HCT116 (cell line): Measurements from ENCODE around the gene RAET1G. TPM values are rescaled to one million over a fixed set of nuclear protein-coding genes. Genes with fewer than 3 reads are reported as not detected.
"Not testable (repeated sequence)": the region's sequence is repeated elsewhere in the genome, so short reads cannot be mapped to it uniquely, and the experiment has no call there.

Experiments used
- ATAC-seq: fragments of 200-7000 bp; cut with Tn5 transposase; 2 replicates; pipeline ENCODE4 v1.9.1; 2020; ENCODE audit warnings: mild to moderate bottlenecking, moderate library complexity
- Bru-seq: library from RNA; stranded (reverse); fragments of 400-500 nt; gene quantifications from one replicate; lab custom pipeline; 2021; lab: Mats Ljungman, UMichigan
- BruChase-seq, 2 experiments: library from RNA; stranded (reverse); fragments of 400-500 nt; gene quantifications; one replicate each; lab custom pipeline; 2021; lab: Mats Ljungman, UMichigan
- BruUV-seq: library from RNA; stranded (reverse); fragments of 400-500 nt; replicated peaks from 2 replicates; lab custom pipeline; 2021; lab: Mats Ljungman, UMichigan
- CTCF ChIA-PET: fragments of 300-600 bp; sonication (Branson Sonifier 250); formaldehyde crosslinking; loops from one replicate; lab custom pipeline; 2021; ENCODE audit warnings: antibody characterized with exemption; lab: Charles Lee
- POLR2A ChIA-PET: fragments of 300-600, 350-600 bp; sonication (Branson Sonifier 250); formaldehyde crosslinking; loops from one replicate; lab custom pipeline; 2021; ENCODE audit warnings: antibody characterized with exemption; lab: Charles Lee
- RAD21 ChIA-PET, 2 experiments: fragments of 300-600 bp; sonication (Branson Sonifier 250); formaldehyde crosslinking; loops; one replicate each; lab custom pipeline; 2023; ENCODE audit warnings: low total read pairs in 2 of 2; ENCODE audit not compliant: uncharacterized antibody in 2 of 2, unreplicated experiment in 2 of 2, low non-redundant PET in 1 of 2; lab: Charles Lee
- DNase-seq: peaks from one replicate; pipeline ENCODE4 v3.0.0-alpha.2; 2010; ENCODE audit warnings: low read depth, low spot score
- H2AFZ ChIP-seq: fragments of 200-600 bp; shearing (Covaris generic), sonication (generic); 2 replicates; pipeline ENCODE4 v1.6.1; 2017; ENCODE audit warnings: low read depth, mixed run types, mixed read lengths, antibody characterized with exemption, low read length; ENCODE audit not compliant: poor library complexity, severe bottlenecking
- H3K27ac ChIP-seq: 2 replicates; pipeline ENCODE4 v1.5.1; 2012; ENCODE audit warnings: low read depth, low read length
- H3K27me3 ChIP-seq: fragments of 200-600 bp; sonication (generic); 2 replicates; pipeline ENCODE4 v1.6.1; 2016; ENCODE audit warnings: mixed run types, low read length, mixed read lengths; ENCODE audit not compliant: insufficient read depth
- H3K36me3 ChIP-seq, 2 experiments: fragments of 200-500 bp in 1 of 2; fragments of 200-600 bp in 1 of 2; sonication (Bioruptor generic) in 1 of 2; sonication (generic) in 1 of 2; 2 replicates each; pipeline versions ENCODE4 v1.5.1 to v1.6.1; 2014 to 2016; ENCODE audit warnings: low read length in 2 of 2, inconsistent platforms in 1 of 2, mixed read lengths in 1 of 2, mixed run types in 1 of 2; ENCODE audit not compliant: insufficient read depth in 2 of 2, control insufficient read depth in 1 of 2
- H3K4me1 ChIP-seq, 2 experiments: fragments of 200-600 bp in 1 of 2; sonication (generic) in 1 of 2; 2 replicates each; pipeline versions ENCODE4 v1.5.1 to v1.6.1; 2012 to 2017; ENCODE audit warnings: low read length in 2 of 2, inconsistent platforms in 1 of 2, mild to moderate bottlenecking in 1 of 2, mixed read lengths in 1 of 2, mixed run types in 1 of 2, moderate library complexity in 1 of 2; ENCODE audit not compliant: insufficient read depth in 2 of 2, control insufficient read depth in 1 of 2
- H3K4me2 ChIP-seq: fragments of 200-600 bp; sonication (generic); 2 replicates; pipeline ENCODE4 v1.6.1; 2017; ENCODE audit warnings: mixed run types, low read length, mixed read lengths
- H3K4me3 ChIP-seq, 2 experiments: fragments of 200-600 bp in 1 of 2; sonication (generic) in 1 of 2; replicated peaks in 1 of 2; 2 replicates each; pipeline ENCODE4 v1.5.1; 2011 to 2016; ENCODE audit warnings: low read length in 2 of 2, control low read depth in 1 of 2, low read depth in 1 of 2, mild to moderate bottlenecking in 1 of 2, mixed read lengths in 1 of 2, mixed run types in 1 of 2
- H3K79me2 ChIP-seq: fragments of 200-600 bp; sonication (generic); 2 replicates; pipeline ENCODE4 v1.6.1; 2017; ENCODE audit warnings: mild to moderate bottlenecking, mixed run types, low read length, moderate library complexity, mixed read lengths; ENCODE audit not compliant: insufficient read depth
- H3K9ac ChIP-seq: fragments of 200-600 bp; sonication (generic); 2 replicates; pipeline ENCODE4 v1.6.1; 2016; ENCODE audit warnings: low read length, mixed read lengths
- H3K9me2 ChIP-seq: fragments of 200-600 bp; sonication (generic), shearing (Covaris generic); 2 replicates; pipeline ENCODE4 v1.6.1; 2017; ENCODE audit warnings: mixed run types, mild to moderate bottlenecking, moderate library complexity; ENCODE audit not compliant: insufficient read depth
- H3K9me3 ChIP-seq, 2 experiments: fragments of 200-500 bp in 1 of 2; fragments of 200-600 bp in 1 of 2; sonication (Bioruptor generic) in 1 of 2; sonication (generic) in 1 of 2; 2 replicates each; pipeline ENCODE4 v1.6.1; 2014 to 2017; ENCODE audit warnings: low read length in 2 of 2, mixed read lengths in 2 of 2, inconsistent platforms in 1 of 2, low read depth in 1 of 2, mild to moderate bottlenecking in 1 of 2, mixed run types in 1 of 2, moderate library complexity in 1 of 2; ENCODE audit not compliant: control insufficient read depth in 1 of 2, insufficient read depth in 1 of 2
- H4K20me1 ChIP-seq: fragments of 200-600 bp; sonication (generic), shearing (Covaris generic); 2 replicates; pipeline ENCODE4 v1.6.1; 2017; ENCODE audit warnings: mixed run types, mild to moderate bottlenecking, moderate library complexity; ENCODE audit not compliant: insufficient read depth
- EGR1 ChIP-seq: IDR thresholded peaks from 2 replicates; pipeline ENCODE4 v1.6.1; 2012; ENCODE audit warnings: low read depth
- ELF1 ChIP-seq: IDR thresholded peaks from 2 replicates; pipeline ENCODE4 v1.6.1; 2012; ENCODE audit warnings: low read depth, borderline replicate concordance
- EZH2phosphoT487 ChIP-seq: fragments of 200-600 bp; IDR thresholded peaks from 2 replicates; pipeline ENCODE4 v1.6.1; 2018; ENCODE audit warnings: antibody characterized with exemption, borderline replicate concordance
- POLR2AphosphoS5 ChIP-seq: IDR thresholded peaks from 2 replicates; pipeline ENCODE4 v1.6.1; 2011; ENCODE audit warnings: mild to moderate bottlenecking, low read depth, low read length, moderate library complexity
- ZFX ChIP-seq: fragments of 450-650 bp; IDR thresholded peaks from 2 replicates; pipeline ENCODE4 v1.6.1; 2017
- intact Hi-C: fragments of 100-400 bp; cut with micrococcal nuclease; formaldehyde crosslinking; loops from 2 replicates; pipeline ENCODE4 v1.10.0; 2022
- long read RNA-seq: library from polyadenylated mRNA; unstranded; transcript quantifications from one replicate; pipeline ENCODE4 v2.0.0, GENCODE V29; 2021; ENCODE audit not compliant: unreplicated experiment
- polyA plus RNA-seq: library from polyadenylated mRNA; unstranded; fragments of >200 nt; gene quantifications from 2 replicates; pipeline ENCODE4 v1.2.1, GENCODE V29; 2012; ENCODE audit warnings: missing spikeins
- total RNA-seq: library from RNA; stranded (reverse); gene quantifications from one replicate; pipeline ENCODE4 v1.2.1, GENCODE V29; 2021; ENCODE audit not compliant: unreplicated experiment
- TF ChIP-seq, protein P1 (sequence below): IDR thresholded peaks from 2 replicates; pipeline ENCODE4 v1.6.1; 2012
- TF ChIP-seq, protein P2 (sequence below): IDR thresholded peaks from 2 replicates; pipeline ENCODE4 v1.6.1; 2012

RAET1G gene, protein sequence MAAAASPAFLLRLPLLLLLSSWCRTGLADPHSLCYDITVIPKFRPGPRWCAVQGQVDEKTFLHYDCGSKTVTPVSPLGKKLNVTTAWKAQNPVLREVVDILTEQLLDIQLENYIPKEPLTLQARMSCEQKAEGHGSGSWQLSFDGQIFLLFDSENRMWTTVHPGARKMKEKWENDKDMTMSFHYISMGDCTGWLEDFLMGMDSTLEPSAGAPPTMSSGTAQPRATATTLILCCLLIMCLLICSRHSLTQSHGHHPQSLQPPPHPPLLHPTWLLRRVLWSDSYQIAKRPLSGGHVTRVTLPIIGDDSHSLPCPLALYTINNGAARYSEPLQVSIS
- 0.37 TPM for total RNA-seq
- polyA plus RNA-seq, result 1.3 and 1.5 TPM in 2 replicates
- Bru-seq, nascent RNA, result percentile 6 among the genes with signal in this experiment
- BruChase-seq, experiment 1, labeled RNA remaining after a 6-hour chase, result percentile 14 among the genes with signal in this experiment
- BruChase-seq, experiment 2, labeled RNA remaining after a 2-hour chase, result percentile 17 among the genes with signal in this experiment
- long read RNA-seq, partial matches to known transcripts, result 0 of 1 reads
- long read RNA-seq, other reads (novel, unspliced or antisense), result 1 of 1 reads

DNA sequence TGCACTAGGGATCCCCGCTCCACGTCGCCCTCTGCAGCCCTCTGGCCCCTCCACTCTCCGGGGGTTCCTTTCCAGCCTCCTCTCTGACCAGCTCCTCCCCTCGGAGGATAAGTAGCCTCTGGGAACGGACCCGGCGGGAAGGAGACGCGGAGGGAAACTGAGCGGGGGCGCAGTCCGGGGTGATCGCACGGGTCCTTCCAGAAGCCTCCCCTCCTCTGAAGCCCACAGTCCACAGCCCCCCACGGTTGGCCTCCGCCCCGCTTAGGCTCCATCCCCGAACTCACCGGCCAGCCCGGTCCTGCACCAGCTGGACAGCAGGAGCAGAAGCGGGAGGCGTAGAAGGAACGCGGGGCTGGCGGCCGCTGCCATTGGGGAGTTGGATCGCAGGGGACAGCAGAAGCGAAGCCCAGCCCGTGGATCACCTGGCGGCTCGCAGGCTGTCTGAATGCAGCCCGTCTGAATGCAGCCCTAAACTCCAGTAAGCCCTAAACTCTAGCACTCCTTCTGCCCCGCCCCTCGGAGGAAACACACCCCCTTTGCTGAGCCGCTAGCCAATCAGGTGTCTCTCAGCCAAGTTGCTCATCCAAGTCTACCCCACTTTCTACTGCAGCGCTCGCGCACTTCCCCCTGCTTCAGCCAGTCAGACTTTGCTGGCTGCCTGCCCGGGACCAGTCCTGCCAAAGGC lies at the start of gene RAET1G:
RAET1G (minus strand) TSS at position 480 of the 685 bp plus-strand sequence; CDS start at position 369, 111 bp downstream.
- peak within 1 kb of the TSS; percentile 32; the same call in 1 of the 2 replicates for H3K9ac ChIP-seq
- RAD21 ChIA-PET, result no interaction called here
- H3K4me2 ChIP-seq, result peak within 1 kb of the TSS; percentile 85
- POLR2A ChIA-PET, result no interaction called here
- ATAC-seq, result peak; percentile 74
- TF ChIP-seq ELF1, result no peak
- TF ChIP-seq ZFX, result no peak
- TF ChIP-seq POLR2AphosphoS5, result peak; percentile 41; the same call in 1 of the 2 replicates
- no peaks in the 10 kb centered on the region for H3K79me2 ChIP-seq
- H3K36me3 ChIP-seq, result no peaks in the 10 kb centered on the region
- no peaks in the 10 kb centered on the region for H4K20me1 ChIP-seq
- peak within 1 kb of the TSS; percentile 46 to 62 for H3K4me3 ChIP-seq
- intact Hi-C loops, result no loop called here
- no TSS peak for BruUV-seq
- H3K9me2 ChIP-seq, result no peaks in the 10 kb centered on the region
- peaks cover 3 to 22% of the 10 kb centered on the region in 2 experiments; a peak in 3 of 4 replicates for H3K4me1 ChIP-seq
- CTCF ChIA-PET, result no interaction called here
- peak; percentile 42 for DNase-seq
- H3K9me3 ChIP-seq, result no peaks in the 10 kb centered on the region
- no peaks in the 10 kb centered on the region for H3K27me3 ChIP-seq
- no peak within 1 kb of the TSS for H3K27ac ChIP-seq
- peak within 1 kb of the TSS; percentile 45 for H2AFZ ChIP-seq

DNA sequence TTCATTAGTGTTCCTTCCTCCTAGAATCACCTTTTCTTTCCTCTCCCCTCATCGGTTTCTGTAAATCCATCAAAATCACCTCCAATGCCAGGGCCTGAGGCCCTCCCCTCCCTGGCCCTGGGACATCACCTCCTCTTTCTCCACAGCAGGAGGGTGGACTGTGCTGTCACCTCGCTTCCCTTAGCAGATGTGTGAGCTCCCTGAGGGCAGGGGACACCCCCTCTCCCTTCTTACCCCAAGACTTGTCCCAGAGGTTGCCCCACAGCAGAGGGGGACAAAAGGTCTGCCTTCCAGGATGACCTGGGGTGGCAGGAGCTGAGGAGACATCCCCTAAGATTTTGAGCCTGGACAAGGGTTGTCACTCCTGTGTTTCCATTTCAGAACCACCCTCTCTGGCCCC lies 46.7 kb upstream of the RAET1G start:
- H4K20me1 ChIP-seq, result no peaks in the 10 kb centered on the region
- H2AFZ ChIP-seq, result no peak overlapping the region
- DNase-seq (no peak), ATAC-seq (no peak)
- no peaks in the 10 kb centered on the region for H3K79me2 ChIP-seq
- ChIA-PET CTCF (no interaction called here), POLR2A (no interaction called here), RAD21 (no interaction called here)
- intact Hi-C loops, result no loop called here
- H3K9me3 ChIP-seq, result no peaks in the 10 kb centered on the region
- no peaks in the 10 kb centered on the region for H3K9me2 ChIP-seq
- no peak overlapping the region for H3K4me2 ChIP-seq
- no peaks in the 10 kb centered on the region for H3K4me1 ChIP-seq
- no peaks in the 10 kb centered on the region for H3K27me3 ChIP-seq
- H3K27ac ChIP-seq, result no peak overlapping the region
- BruUV-seq, result no TSS peak
- H3K9ac ChIP-seq, result no peak overlapping the region
- H3K4me3 ChIP-seq, result no peak overlapping the region
- TF ChIP-seq EGR1 (no peak), EZH2phosphoT487 (no peak)
- TF ChIP-seq, protein P1, sequence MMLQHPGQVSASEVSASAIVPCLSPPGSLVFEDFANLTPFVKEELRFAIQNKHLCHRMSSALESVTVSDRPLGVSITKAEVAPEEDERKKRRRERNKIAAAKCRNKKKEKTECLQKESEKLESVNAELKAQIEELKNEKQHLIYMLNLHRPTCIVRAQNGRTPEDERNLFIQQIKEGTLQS, result no peak
- TF ChIP-seq, protein P2, sequence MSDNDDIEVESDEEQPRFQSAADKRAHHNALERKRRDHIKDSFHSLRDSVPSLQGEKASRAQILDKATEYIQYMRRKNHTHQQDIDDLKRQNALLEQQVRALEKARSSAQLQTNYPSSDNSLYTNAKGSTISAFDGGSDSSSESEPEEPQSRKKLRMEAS, result no peak
- no peaks in the 10 kb centered on the region for H3K36me3 ChIP-seq

DNA sequence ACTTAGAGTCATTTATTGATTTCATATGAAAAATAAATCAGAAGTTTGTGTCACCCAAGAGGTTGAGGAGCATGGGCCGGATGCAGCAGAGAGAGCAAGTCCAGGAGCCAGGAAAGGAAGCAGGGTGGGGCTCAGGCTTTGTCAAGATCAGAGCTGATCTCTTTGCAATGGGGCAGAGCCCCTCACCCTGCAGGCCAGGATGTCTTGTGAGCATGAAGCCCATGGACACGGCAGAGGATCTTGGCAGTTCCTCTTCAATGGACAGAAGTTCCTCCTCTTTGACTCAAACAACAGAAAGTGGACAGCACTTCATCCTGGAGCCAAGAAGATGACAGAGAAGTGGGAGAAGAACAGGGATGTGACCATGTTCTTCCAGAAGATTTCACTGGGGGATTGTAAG lies 46.0 kb upstream of the RAET1G start:
- H3K79me2 ChIP-seq, intact Hi-C loops, ATAC-seq, H3K27me3 ChIP-seq, H4K20me1 ChIP-seq, RAD21 ChIA-PET, DNase-seq, H3K27ac ChIP-seq, H3K4me1 ChIP-seq, H3K9me2 ChIP-seq, BruUV-seq, H3K36me3 ChIP-seq, CTCF ChIA-PET, H3K4me2 ChIP-seq, H3K9me3 ChIP-seq, POLR2A ChIA-PET, H3K9ac ChIP-seq, H2AFZ ChIP-seq, H3K4me3 ChIP-seq: not testable (repeated sequence)
